Testis (tissue), 2 donors: ENCODE data around the gene PPP1R9A.

Experiments used
- CTCF ChIP-seq, 3 experiments: fragments of 450-650 bp in 2 of 3; fragments of 200-600 bp in 1 of 3; sonication (generic) in 1 of 3; IDR thresholded peaks; one replicate each; pipeline ENCODE4 v1.5.1; 2016 to 2019; ENCODE audit warnings: antibody characterized with exemption in 3 of 3, mild to moderate bottlenecking in 2 of 3, moderate library complexity in 1 of 3
- POLR2A ChIP-seq: fragments of 450-650 bp; IDR thresholded peaks from one replicate; pipeline ENCODE4 v1.6.1; 2017; ENCODE audit warnings: antibody characterized with exemption, mild to moderate bottlenecking, moderate library complexity

DNA sequence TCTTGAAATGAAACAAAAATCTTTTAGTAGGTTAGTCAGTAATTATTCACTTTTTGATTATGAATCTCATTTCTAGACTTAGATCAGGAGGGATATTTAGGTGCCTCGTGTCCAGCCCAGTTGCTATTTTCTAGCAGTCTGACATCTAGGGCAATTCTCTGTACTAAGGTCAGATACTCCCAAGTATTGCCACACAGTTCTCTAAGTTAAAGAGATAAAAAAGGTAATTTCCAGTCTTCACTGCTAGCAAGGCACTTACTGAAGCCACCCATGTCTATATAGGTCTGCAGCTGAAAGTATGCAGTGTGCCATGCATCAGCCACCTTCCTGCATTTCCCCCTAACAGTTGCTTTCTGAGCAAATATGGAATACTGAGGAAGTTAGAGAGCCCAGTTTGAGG, 333.5 kb downstream of the PPP1R9A start:
- no peak for TF ChIP-seq CTCF (IDR thresholded peaks at IDR 0.05)
- TF ChIP-seq POLR2A, result no peak
